ENCODE results near the gene CCDC88B. TPM values are rescaled to one million over a fixed set of nuclear protein-coding genes. Genes with fewer than 3 reads are reported as not detected.

Gene CCDC88B
- total RNA-seq, 1 donor from 2014 or later = 5.1 TPM

- Histone ChIP-seq H3K9me3 (no peaks in the 10 kb centered on the region), H3K4me1 (peaks cover 7 to 10% of the 10 kb centered on the region in 2 donors), H3K27me3 (peaks cover 22% of the 10 kb centered on the region), H3K27ac (no peak overlapping the region), H3K36me3 (no peaks in the 10 kb centered on the region), H3K4me3 (peak overlapping the region; percentile 47 to 61)
- TF ChIP-seq, protein P1, sequence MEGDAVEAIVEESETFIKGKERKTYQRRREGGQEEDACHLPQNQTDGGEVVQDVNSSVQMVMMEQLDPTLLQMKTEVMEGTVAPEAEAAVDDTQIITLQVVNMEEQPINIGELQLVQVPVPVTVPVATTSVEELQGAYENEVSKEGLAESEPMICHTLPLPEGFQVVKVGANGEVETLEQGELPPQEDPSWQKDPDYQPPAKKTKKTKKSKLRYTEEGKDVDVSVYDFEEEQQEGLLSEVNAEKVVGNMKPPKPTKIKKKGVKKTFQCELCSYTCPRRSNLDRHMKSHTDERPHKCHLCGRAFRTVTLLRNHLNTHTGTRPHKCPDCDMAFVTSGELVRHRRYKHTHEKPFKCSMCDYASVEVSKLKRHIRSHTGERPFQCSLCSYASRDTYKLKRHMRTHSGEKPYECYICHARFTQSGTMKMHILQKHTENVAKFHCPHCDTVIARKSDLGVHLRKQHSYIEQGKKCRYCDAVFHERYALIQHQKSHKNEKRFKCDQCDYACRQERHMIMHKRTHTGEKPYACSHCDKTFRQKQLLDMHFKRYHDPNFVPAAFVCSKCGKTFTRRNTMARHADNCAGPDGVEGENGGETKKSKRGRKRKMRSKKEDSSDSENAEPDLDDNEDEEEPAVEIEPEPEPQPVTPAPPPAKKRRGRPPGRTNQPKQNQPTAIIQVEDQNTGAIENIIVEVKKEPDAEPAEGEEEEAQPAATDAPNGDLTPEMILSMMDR (IDR thresholded peaks at IDR 0.05) = no peak
- intact Hi-C loops (cut with DNase I) = no loop called here
- DNase-seq (ENCODE audit: low spot score in 2 of 2) = no peak
Measured at GRCh38 chr11:64292460-64293254, 47.3 kb upstream of the CCDC88B start.

- Histone ChIP-seq H3K27ac (no peak overlapping the region), H3K9me3 (no peaks in the 10 kb centered on the region), H3K27me3 (peaks cover 22% of the 10 kb centered on the region), H3K4me1 (peaks cover 7 to 13% of the 10 kb centered on the region in 2 donors), H3K4me3 (no peak overlapping the region), H3K36me3 (no peaks in the 10 kb centered on the region)
- DNase-seq (ENCODE audit: low spot score in 2 of 2) = no peak
- intact Hi-C loops (cut with DNase I) = no loop called here
- TF ChIP-seq, protein P1 (IDR thresholded peaks at IDR 0.05) = no peak
Measured at GRCh38 chr11:64294774-64295173, 45.2 kb upstream of the CCDC88B start.

- Histone ChIP-seq H3K4me1 (peaks cover 17 to 23% of the 10 kb centered on the region in 2 donors), H3K27ac (no peak overlapping the region), H3K9me3 (no peaks in the 10 kb centered on the region), H3K4me3 (no peak overlapping the region), H3K36me3 (no peaks in the 10 kb centered on the region), H3K27me3 (peaks cover 19% of the 10 kb centered on the region)
- TF ChIP-seq, protein P1 (IDR thresholded peaks at IDR 0.05) = no peak
- DNase-seq (ENCODE audit: low spot score in 2 of 2) = no peak
- intact Hi-C loops (cut with DNase I) = no loop called here
Measured at GRCh38 chr11:64295760-64296159, 44.2 kb upstream of the CCDC88B start.

DNA sequence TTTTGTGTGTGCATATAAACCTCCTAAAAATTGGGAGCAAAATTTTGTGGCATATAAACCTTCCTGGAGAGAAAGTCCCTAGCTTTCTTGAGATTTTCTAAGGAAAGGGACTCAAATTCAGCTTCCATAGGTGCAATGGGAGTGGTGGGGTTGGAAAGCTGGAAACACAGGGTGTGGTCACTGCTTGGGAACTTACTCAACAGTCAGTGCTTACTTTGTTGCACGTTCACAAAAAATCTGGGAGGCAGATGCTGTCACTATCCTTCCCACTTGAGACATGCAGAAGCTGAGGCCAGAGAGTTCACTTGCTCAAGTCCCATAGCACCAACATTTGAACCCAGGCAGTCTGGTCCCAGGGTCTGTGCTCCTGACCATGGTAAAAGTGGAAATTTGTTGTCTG, 43.8 kb upstream of the CCDC88B start:
- Histone ChIP-seq H3K36me3 (no peaks in the 10 kb centered on the region), H3K27ac (no peak overlapping the region), H3K4me1 (peaks cover 17 to 25% of the 10 kb centered on the region in 2 donors), H3K27me3 (peaks cover 14% of the 10 kb centered on the region), H3K9me3 (no peaks in the 10 kb centered on the region), H3K4me3 (no peak overlapping the region)
- intact Hi-C loops (cut with DNase I) = no loop called here
- TF ChIP-seq, protein P1 (IDR thresholded peaks at IDR 0.05) = no peak
- no peak for DNase-seq (ENCODE audit: low spot score in 2 of 2)

- peaks cover 12% of the 10 kb centered on the region for H3K27me3 ChIP-seq
- intact Hi-C loops (cut with DNase I) = no loop called here
- TF ChIP-seq, protein P1 (IDR thresholded peaks at IDR 0.05) = no peak
Measured at GRCh38 chr11:64296830-64297698, 42.9 kb upstream of the CCDC88B start.

More at GRCh38 chr11:64296830-64297698, 42.9 kb upstream of the CCDC88B start:
- DNase-seq (ENCODE audit: low spot score in 2 of 2) = no peak
- Histone ChIP-seq H3K4me3 (no peak overlapping the region), H3K27ac (no peak overlapping the region), H3K9me3 (no peaks in the 10 kb centered on the region), H3K36me3 (no peaks in the 10 kb centered on the region), H3K4me1 (peaks cover 13 to 22% of the 10 kb centered on the region in 2 donors)

All from ascending aorta (tissue), 2 donors.